OCI-LY3 (cell line): ENCODE results near the gene ZNF582.

Experiments
- H2AFZ ChIP-seq: fragments of 200-600, 300-600 bp; shearing (Covaris generic); 2 replicates; pipeline ENCODE4 v1.6.0; 2014; ENCODE audit warnings: antibody characterized with exemption, low read depth, low read length
- H3K27ac ChIP-seq: fragments of 200-600, 300-600 bp; sonication (generic); 2 replicates; pipeline ENCODE4 v1.5.1; 2014; ENCODE audit warnings: mild to moderate bottlenecking, low read length, moderate library complexity, mixed read lengths
- H3K27me3 ChIP-seq: fragments of 200-600, 300-600 bp; sonication (generic); 2 replicates; pipeline ENCODE4 v1.6.1; 2014; ENCODE audit warnings: low read depth, low read length, mixed read lengths
- H3K36me3 ChIP-seq: fragments of 200-600, 300-600 bp; sonication (generic); replicated peaks from 2 replicates; pipeline ENCODE3; 2014; ENCODE audit warnings: low read depth, low read length, mixed read lengths
- H3K4me1 ChIP-seq: fragments of 300-600, 200-600 bp; sonication (generic); 2 replicates; pipeline ENCODE4 v1.6.1; 2014; ENCODE audit warnings: low read length, mixed read lengths
- H3K4me2 ChIP-seq: fragments of 200-600, 300-600 bp; sonication (generic); 2 replicates; pipeline ENCODE4 v1.6.1; 2014; ENCODE audit warnings: low read length, mixed read lengths
- H3K4me3 ChIP-seq: fragments of 300-600, 200-600 bp; sonication (generic); 2 replicates; pipeline ENCODE4 v1.5.1; 2014; ENCODE audit warnings: antibody characterized with exemption, mild to moderate bottlenecking, low read length, moderate library complexity
- H3K79me2 ChIP-seq: fragments of 300-600, 200-600 bp; shearing (Covaris generic); 2 replicates; pipeline ENCODE4 v1.6.1; 2014; ENCODE audit warnings: mild to moderate bottlenecking, low read length, mixed read lengths
- H3K9ac ChIP-seq: fragments of 300-600, 200-600 bp; shearing (Covaris generic); 2 replicates; pipeline ENCODE4 v1.6.0; 2014; ENCODE audit warnings: mild to moderate bottlenecking, low read length, moderate library complexity
- H3K9me3 ChIP-seq: fragments of 200-600, 300-600 bp; shearing (Covaris generic); 2 replicates; pipeline ENCODE4 v1.6.1; 2014; ENCODE audit warnings: low read length, mixed read lengths; ENCODE audit not compliant: insufficient read depth
- H4K20me1 ChIP-seq: fragments of 200-600, 300-600 bp; sonication (generic); 2 replicates; pipeline ENCODE4 v1.6.1; 2016; ENCODE audit warnings: low read length, mixed read lengths; ENCODE audit not compliant: insufficient read depth
- EZH2phosphoT487 ChIP-seq: fragments of 200-600 bp; shearing (Covaris generic); IDR thresholded peaks from 2 replicates; pipeline ENCODE4 v1.6.1; 2018; ENCODE audit warnings: antibody characterized with exemption, mixed run types, low read depth
- TF ChIP-seq, protein P1 (sequence below): fragments of 200-600, 300-600 bp; sonication (generic); IDR thresholded peaks from 2 replicates; pipeline ENCODE4 v1.5.1; 2014; ENCODE audit warnings: antibody characterized with exemption, low read length, low read depth

The ZNF582 gene

GRCh38 chr19:56367829-56368711 is 25.3 kb downstream of the ZNF582 start:
- Histone ChIP-seq H3K79me2 (no peaks in the 10 kb centered on the region), H3K4me1 (no peaks in the 10 kb centered on the region), H3K4me2 (no peak overlapping the region), H3K27ac (no peak overlapping the region), H3K9ac (no peak overlapping the region), H3K27me3 (no peaks in the 10 kb centered on the region), H3K9me3 (no peaks in the 10 kb centered on the region; the same call in 1 of the 2 replicates), H4K20me1 (no peaks in the 10 kb centered on the region), H2AFZ (no peak overlapping the region), H3K4me3 (no peak overlapping the region), H3K36me3 (no peaks in the 10 kb centered on the region)
- no peak for TF ChIP-seq EZH2phosphoT487
- TF ChIP-seq, protein P1, sequence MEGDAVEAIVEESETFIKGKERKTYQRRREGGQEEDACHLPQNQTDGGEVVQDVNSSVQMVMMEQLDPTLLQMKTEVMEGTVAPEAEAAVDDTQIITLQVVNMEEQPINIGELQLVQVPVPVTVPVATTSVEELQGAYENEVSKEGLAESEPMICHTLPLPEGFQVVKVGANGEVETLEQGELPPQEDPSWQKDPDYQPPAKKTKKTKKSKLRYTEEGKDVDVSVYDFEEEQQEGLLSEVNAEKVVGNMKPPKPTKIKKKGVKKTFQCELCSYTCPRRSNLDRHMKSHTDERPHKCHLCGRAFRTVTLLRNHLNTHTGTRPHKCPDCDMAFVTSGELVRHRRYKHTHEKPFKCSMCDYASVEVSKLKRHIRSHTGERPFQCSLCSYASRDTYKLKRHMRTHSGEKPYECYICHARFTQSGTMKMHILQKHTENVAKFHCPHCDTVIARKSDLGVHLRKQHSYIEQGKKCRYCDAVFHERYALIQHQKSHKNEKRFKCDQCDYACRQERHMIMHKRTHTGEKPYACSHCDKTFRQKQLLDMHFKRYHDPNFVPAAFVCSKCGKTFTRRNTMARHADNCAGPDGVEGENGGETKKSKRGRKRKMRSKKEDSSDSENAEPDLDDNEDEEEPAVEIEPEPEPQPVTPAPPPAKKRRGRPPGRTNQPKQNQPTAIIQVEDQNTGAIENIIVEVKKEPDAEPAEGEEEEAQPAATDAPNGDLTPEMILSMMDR: no peak

DNA sequence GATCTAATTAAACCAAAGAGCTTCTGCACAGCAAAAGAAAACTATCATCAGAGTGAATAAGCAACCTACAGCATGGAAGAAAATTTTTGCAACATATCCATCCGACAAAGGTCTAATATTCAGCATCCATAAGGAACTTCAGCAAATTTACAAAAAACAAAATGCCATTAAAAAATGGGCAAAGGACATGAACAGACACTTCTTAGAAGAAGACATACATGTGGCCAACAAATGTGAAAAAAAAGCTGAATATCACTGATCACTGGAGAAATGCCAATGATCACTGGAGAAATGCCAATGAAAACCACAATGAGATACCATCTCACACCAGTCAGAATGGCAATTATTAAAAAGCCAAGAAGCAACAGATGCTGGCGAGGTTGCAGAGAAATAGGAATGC is 32.5 kb downstream of the ZNF582 start:
- Histone ChIP-seq H3K4me3 (no peak overlapping the region), H3K27me3 (no peaks in the 10 kb centered on the region), H3K79me2 (no peaks in the 10 kb centered on the region), H4K20me1 (no peaks in the 10 kb centered on the region), H3K9ac (no peak overlapping the region), H3K36me3 (no peaks in the 10 kb centered on the region), H3K9me3 (no peaks in the 10 kb centered on the region; the same call in none of the 2 replicates), H3K4me1 (no peaks in the 10 kb centered on the region), H3K27ac (no peak overlapping the region), H3K4me2 (no peak overlapping the region), H2AFZ (no peak overlapping the region)
- no peak for TF ChIP-seq EZH2phosphoT487
- TF ChIP-seq, protein P1: no peak

DNA sequence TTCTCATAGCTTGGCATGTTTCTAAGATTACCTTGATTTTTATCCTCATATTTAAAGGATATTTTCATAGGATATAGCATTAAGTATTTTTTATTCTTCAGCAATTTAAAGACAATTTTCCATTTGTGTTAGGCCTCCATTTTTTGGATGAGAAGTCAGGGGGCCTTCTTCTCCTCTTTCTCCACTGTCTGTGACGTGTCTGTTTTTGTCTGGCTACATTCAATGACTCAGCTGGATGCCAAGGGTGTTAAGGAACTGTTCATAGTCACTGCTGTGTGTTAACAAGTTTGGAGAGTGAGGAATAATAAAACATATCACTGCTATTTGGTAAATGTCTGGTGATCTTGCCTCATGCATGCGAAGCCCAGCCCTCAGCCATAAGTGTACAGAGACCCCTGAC is 36.4 kb downstream of the ZNF582 start:
- no peak overlapping the region for H3K9ac ChIP-seq
- H3K4me2 ChIP-seq: no peak overlapping the region
- H3K27me3 ChIP-seq: no peaks in the 10 kb centered on the region
- no peaks in the 10 kb centered on the region for H3K4me1 ChIP-seq
- TF ChIP-seq EZH2phosphoT487: no peak
- TF ChIP-seq, protein P1: no peak
- no peaks in the 10 kb centered on the region; the same call in 1 of the 2 replicates for H3K9me3 ChIP-seq
- no peaks in the 10 kb centered on the region for H4K20me1 ChIP-seq
- H3K36me3 ChIP-seq: no peaks in the 10 kb centered on the region
- no peak overlapping the region for H2AFZ ChIP-seq
- H3K4me3 ChIP-seq: no peak overlapping the region
- no peak overlapping the region for H3K27ac ChIP-seq
- H3K79me2 ChIP-seq: no peaks in the 10 kb centered on the region

GRCh38 chr19:56355517-56355916 is 37.8 kb downstream of the ZNF582 start:
- TF ChIP-seq, protein P1: no peak
- TF ChIP-seq EZH2phosphoT487: no peak
- H3K27me3 ChIP-seq: no peaks in the 10 kb centered on the region
- H4K20me1 ChIP-seq: no peaks in the 10 kb centered on the region
- no peak overlapping the region for H3K9ac ChIP-seq
- no peaks in the 10 kb centered on the region for H3K79me2 ChIP-seq
- no peak overlapping the region for H2AFZ ChIP-seq
- no peaks in the 10 kb centered on the region for H3K36me3 ChIP-seq
- H3K4me2 ChIP-seq: no peak overlapping the region
- H3K4me1 ChIP-seq: no peaks in the 10 kb centered on the region
- no peak overlapping the region for H3K4me3 ChIP-seq
- no peaks in the 10 kb centered on the region; the same call in 1 of the 2 replicates for H3K9me3 ChIP-seq
- H3K27ac ChIP-seq: no peak overlapping the region
